ENCODE results near the gene ADAMTS9. TPM values are rescaled to one million over a fixed set of nuclear protein-coding genes. Genes with fewer than 3 reads are reported as not detected.

ADAMTS9 gene
- 0.31 and 0.54 TPM in 2 replicates for total RNA-seq (2014; rRNA removed; shearing (Covaris generic))
- polyA plus RNA-seq (2016; fragmentation: Nextera tagmentation; extraction: Ambion mirVana), result 0.26 and 0.81 TPM in 2 replicates
- long read RNA-seq, result 0 reads

- Histone ChIP-seq H3K27ac (ENCODE audit: low read depth) (no peak within 1 kb of the TSS), H3K9me2 (ENCODE audit: insufficient read depth) (no peaks in the 10 kb centered on the region), H3F3A (replicated peaks; ENCODE audit: low read depth) (peaks cover 15% of the 10 kb centered on the region; the same call in 1 of the 2 replicates), H3K4me1 (ENCODE audit: insufficient read depth) (peaks cover 51% of the 10 kb centered on the region), H3K36me3 (ENCODE audit: insufficient read depth) (no peaks in the 10 kb centered on the region), H3K4me2 (peak within 1 kb of the TSS; percentile 99), H3K4me3 (peak within 1 kb of the TSS; percentile 80), H2AFZ (peak within 1 kb of the TSS; percentile 100), H3K27me3 (ENCODE audit: insufficient read depth) (peaks cover 79% of the 10 kb centered on the region), H4K20me1 (replicated peaks; ENCODE audit: insufficient read depth) (peaks cover 4% of the 10 kb centered on the region; the same call in 1 of the 2 replicates), H3K79me2 (replicated peaks; ENCODE audit: insufficient read depth) (no peaks in the 10 kb centered on the region)
- H3K36me3 Mint-ChIP-seq (ENCODE audit: low read depth), result peaks cover 3% of the 10 kb centered on the region; the same call in 1 of the 3 replicates
- H3K27me3 Mint-ChIP-seq (ENCODE audit: insufficient read depth, low read depth, poor library complexity), result peaks cover 56% of the 10 kb centered on the region
- H3K4me1 Mint-ChIP-seq, result peaks cover 57% of the 10 kb centered on the region
- no peak within 1 kb of the TSS for H3K27ac Mint-ChIP-seq
- H3K4me3 Mint-ChIP-seq, result peak within 1 kb of the TSS; percentile 84
- DNase-seq (ENCODE audit: low spot score) (peak; percentile 78), ATAC-seq (peak; percentile 43)
- peaks cover 2% of the 10 kb centered on the region; the same call in 1 of the 3 replicates for H3K9me3 Mint-ChIP-seq
- TF ChIP-seq CREB1 (CRISPR knock-in tag; IDR thresholded peaks at IDR 0.05; ENCODE audit: low read depth) (0 out of 2 replicates have a peak, but pooled peaks have one; percentile 46), EZH2phosphoT487 (IDR thresholded peaks at IDR 0.05; ENCODE audit: unreplicated experiment) (no peak), CTCF (conservative IDR thresholded peaks at IDR 0.05; ENCODE audit: low read depth in 2 of 2) (peak in 1 of 2 experiments; percentile 27; a peak in 1 of 4 replicates)
These were observed at the start of gene ADAMTS9 for GRCh38 chr3:64687781-64688604. ADAMTS9 (minus strand) TSS chr3:64688000; CDS start chr3:64687657, 343 bp downstream.

- H3F3A ChIP-seq (replicated peaks; ENCODE audit: low read depth), result no peaks in the 10 kb centered on the region
- H3K4me2 ChIP-seq, result no peak overlapping the region
- H3K36me3 ChIP-seq (ENCODE audit: insufficient read depth), result no peaks in the 10 kb centered on the region
- ATAC-seq, result no peak
- Mint-ChIP-seq H3K9me3 (no peaks in the 10 kb centered on the region), H3K36me3 (ENCODE audit: low read depth) (no peaks in the 10 kb centered on the region), H3K27me3 (ENCODE audit: insufficient read depth, low read depth, poor library complexity) (peaks cover 3% of the 10 kb centered on the region), H3K4me3 (no peak overlapping the region), H3K4me1 (no peaks in the 10 kb centered on the region; the same call in 2 of the 3 replicates), H3K27ac (no peak overlapping the region)
- no peak overlapping the region for H3K4me3 ChIP-seq
- H4K20me1 ChIP-seq (replicated peaks; ENCODE audit: insufficient read depth), result no peaks in the 10 kb centered on the region
- TF ChIP-seq NANOG (IDR thresholded peaks at IDR 0.05; ENCODE audit: borderline replicate concordance) (no peak), JUNB (IDR thresholded peaks at IDR 0.05; ENCODE audit: unreplicated experiment) (no peak), ETS1 (IDR thresholded peaks at IDR 0.05) (no peak), POLR2AphosphoS5 (IDR thresholded peaks at IDR 0.05; ENCODE audit: low read depth) (no peak), ZNF331 (CRISPR knock-in tag; IDR thresholded peaks at IDR 0.05; ENCODE audit: low read depth) (no peak), CTCF (conservative IDR thresholded peaks at IDR 0.05; ENCODE audit: low read depth in 2 of 2) (no peak)
- no peaks in the 10 kb centered on the region for H3K9me2 ChIP-seq (ENCODE audit: insufficient read depth)
- H3K79me2 ChIP-seq (replicated peaks; ENCODE audit: insufficient read depth), result no peaks in the 10 kb centered on the region
- no peak overlapping the region for H3K27ac ChIP-seq (ENCODE audit: low read depth)
- no peak for DNase-seq (ENCODE audit: low spot score)
- H3K4me1 ChIP-seq (ENCODE audit: insufficient read depth), result no peaks in the 10 kb centered on the region
- H2AFZ ChIP-seq, result no peak overlapping the region
- no peaks in the 10 kb centered on the region for H3K27me3 ChIP-seq (ENCODE audit: insufficient read depth)
These were observed 44.8 kb upstream of the ADAMTS9 start for GRCh38 chr3:64732576-64732975.
